Activated CD8-positive, alpha-beta memory T cell treated with anti-CD3 and anti-CD28 coated beads, Interleukin-2, amount 10 ng/mL, durations not matched to agents 7 days and 5 days (primary cell): ENCODE results near the gene ASAP2. TPM values are rescaled to one million over a fixed set of nuclear protein-coding genes. Genes with fewer than 3 reads are reported as not detected.

Source experiments
- ATAC-seq: fragments of 150-1000 bp; cut with Tn5 transposase; one replicate; pipeline ENCODE4 v1.10.0; 2021; ENCODE audit warnings: moderate library complexity
- CTCF ChIA-PET: fragments of 350-600 bp; sonication (Branson Sonifier 250); formaldehyde crosslinking; loops from one replicate; lab custom pipeline; 2021; ENCODE audit warnings: antibody characterized with exemption; lab: Charles Lee
- DNase-seq: peaks from one replicate; pipeline ENCODE4 v3.0.0-alpha.2; 2020
- H3K27ac Mint-ChIP-seq: one replicate; pipeline ENCODE4 v1.8.0; 2021; ENCODE audit warnings: mild to moderate bottlenecking, mixed read lengths
- H3K27me3 Mint-ChIP-seq: one replicate; pipeline ENCODE4 v1.8.0; 2021; ENCODE audit warnings: mixed read lengths
- H3K36me3 Mint-ChIP-seq: one replicate; pipeline ENCODE4 v1.8.0; 2021; ENCODE audit warnings: mild to moderate bottlenecking, mixed read lengths
- H3K4me1 Mint-ChIP-seq: one replicate; pipeline ENCODE4 v1.8.0; 2021; ENCODE audit warnings: mixed read lengths
- H3K4me3 Mint-ChIP-seq: one replicate; pipeline ENCODE4 v1.8.0; 2021; ENCODE audit warnings: mild to moderate bottlenecking, moderate library complexity, mixed read lengths
- H3K9me3 Mint-ChIP-seq: one replicate; pipeline ENCODE4 v1.8.0; 2022; ENCODE audit warnings: low read depth, mixed read lengths
- total RNA-seq, 2 experiments: library from RNA; stranded (reverse); gene quantifications; one replicate each; pipeline ENCODE4 v1.2.3, GENCODE V29; 2021

Gene ASAP2
- total RNA-seq, 2 experiments from 2014 or later = 0.33 to 0.44 TPM

- no peak overlapping the region for H3K4me3 Mint-ChIP-seq
- H3K9me3 Mint-ChIP-seq = no peaks in the 10 kb centered on the region
- H3K4me1 Mint-ChIP-seq = no peaks in the 10 kb centered on the region
- ATAC-seq (no peak), DNase-seq (no peak)
- no peak overlapping the region for H3K27ac Mint-ChIP-seq
- H3K27me3 Mint-ChIP-seq = peaks cover 2% of the 10 kb centered on the region
- CTCF ChIA-PET = no interaction called here
- no peaks in the 10 kb centered on the region for H3K36me3 Mint-ChIP-seq
These were observed 97.1 kb downstream of the ASAP2 start for GRCh38 chr2:9303528-9304225.

DNA sequence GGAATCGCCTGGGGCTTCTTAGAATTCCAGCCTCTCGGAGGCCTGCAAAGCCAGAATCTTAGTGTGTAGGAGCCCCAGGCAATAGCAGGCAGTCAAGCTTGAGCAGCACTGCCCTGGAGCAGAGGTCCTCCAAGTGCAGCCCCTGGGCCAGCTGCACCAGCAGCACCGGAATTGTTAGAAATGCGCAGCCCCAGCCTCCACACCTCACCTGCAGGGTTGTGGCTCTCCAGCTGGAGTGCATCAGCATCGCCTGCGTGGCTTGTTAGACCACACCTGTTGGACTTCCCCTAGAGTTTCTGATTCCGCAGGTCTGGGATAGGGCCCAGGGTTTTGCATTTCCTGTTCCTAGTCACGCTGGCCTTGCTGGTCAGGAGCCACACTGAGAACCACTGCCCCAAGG, 100.3 kb downstream of the ASAP2 start:
- Mint-ChIP-seq H3K27me3 (no peaks in the 10 kb centered on the region), H3K4me1 (no peaks in the 10 kb centered on the region)
- CTCF ChIA-PET = no interaction called here

DNA sequence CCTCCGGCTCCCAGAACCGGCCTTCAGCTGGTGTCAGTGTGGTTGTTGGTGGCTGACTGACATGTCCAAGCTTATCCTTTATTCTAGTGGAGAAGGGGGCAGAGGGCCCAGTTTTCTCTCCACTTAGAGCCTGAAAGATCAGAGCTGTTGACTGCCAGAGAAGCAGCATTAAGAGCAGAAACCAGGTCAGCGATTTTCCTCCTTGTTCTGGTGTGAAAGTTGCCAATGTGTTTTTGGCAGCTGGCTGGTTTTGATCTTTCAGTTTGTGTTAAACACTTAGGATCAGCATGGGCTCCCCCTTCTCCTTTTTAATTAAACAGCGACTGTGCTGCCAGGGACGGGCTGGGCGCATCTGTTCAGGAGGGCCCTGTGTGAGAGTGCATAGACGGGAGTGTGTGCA, 100.9 kb downstream of the ASAP2 start:
- Mint-ChIP-seq H3K4me3 (no peak overlapping the region), H3K27me3 (no peaks in the 10 kb centered on the region), H3K36me3 (no peaks in the 10 kb centered on the region), H3K4me1 (no peaks in the 10 kb centered on the region), H3K27ac (no peak overlapping the region), H3K9me3 (no peaks in the 10 kb centered on the region)
- ATAC-seq (no peak), DNase-seq (no peak)
- CTCF ChIA-PET = no interaction called here

More for the DNA sequence above, 100.3 kb downstream of the ASAP2 start:
- H3K9me3 Mint-ChIP-seq = no peaks in the 10 kb centered on the region
- H3K27ac Mint-ChIP-seq = no peak overlapping the region
- no peak overlapping the region for H3K4me3 Mint-ChIP-seq
- no peak for ATAC-seq
- H3K36me3 Mint-ChIP-seq = no peaks in the 10 kb centered on the region
- DNase-seq = no peak

DNA sequence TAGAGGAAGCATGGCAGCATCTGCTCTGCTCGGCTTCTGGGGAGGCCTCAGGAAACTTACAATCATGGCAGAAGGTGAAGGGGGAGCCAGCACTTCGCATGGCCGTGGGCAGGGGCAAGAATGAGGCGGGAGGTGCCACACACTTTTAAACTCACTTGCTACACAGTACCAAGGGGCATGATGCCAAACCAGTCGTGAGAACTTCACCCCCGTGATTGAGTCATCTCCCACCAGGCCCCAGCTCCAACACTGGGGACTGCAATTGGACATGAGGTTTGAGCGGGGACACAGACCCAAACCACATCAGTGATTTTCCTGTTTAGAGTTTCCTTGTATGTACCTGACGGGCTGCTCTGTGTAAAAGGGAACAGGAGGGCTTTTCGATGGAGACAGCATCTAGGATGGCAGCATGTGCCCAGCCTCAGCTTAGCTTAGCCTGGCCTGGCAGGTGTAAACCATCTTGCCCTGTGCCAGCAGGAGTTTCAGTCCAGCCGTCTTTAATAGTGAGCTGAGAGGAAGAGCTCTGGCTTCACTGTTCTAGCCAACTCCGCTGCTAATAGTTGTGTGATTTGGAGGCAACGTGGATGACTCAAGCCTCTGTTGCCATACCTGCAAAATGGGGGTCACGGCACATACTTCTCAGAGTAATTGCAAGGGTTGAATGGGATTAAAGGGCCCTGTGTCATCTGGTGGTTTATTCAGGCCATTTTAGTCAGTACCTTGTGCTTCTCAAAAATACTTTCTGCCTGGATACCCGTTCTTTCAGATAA, 101.8 kb downstream of the ASAP2 start:
- no peak for DNase-seq
- CTCF ChIA-PET = no interaction called here
- Mint-ChIP-seq H3K27me3 (no peaks in the 10 kb centered on the region), H3K4me3 (no peak overlapping the region), H3K36me3 (no peaks in the 10 kb centered on the region), H3K27ac (no peak overlapping the region), H3K4me1 (no peaks in the 10 kb centered on the region), H3K9me3 (no peaks in the 10 kb centered on the region)
- ATAC-seq = no peak

- DNase-seq (no peak), ATAC-seq (no peak)
- H3K36me3 Mint-ChIP-seq = no peaks in the 10 kb centered on the region
- no peak overlapping the region for H3K27ac Mint-ChIP-seq
- no peaks in the 10 kb centered on the region for H3K27me3 Mint-ChIP-seq
- no peaks in the 10 kb centered on the region for H3K4me1 Mint-ChIP-seq
- CTCF ChIA-PET = no interaction called here
- no peaks in the 10 kb centered on the region for H3K9me3 Mint-ChIP-seq
- H3K4me3 Mint-ChIP-seq = no peak overlapping the region
These were observed 102.5 kb downstream of the ASAP2 start for GRCh38 chr2:9309147-9309546.

DNA sequence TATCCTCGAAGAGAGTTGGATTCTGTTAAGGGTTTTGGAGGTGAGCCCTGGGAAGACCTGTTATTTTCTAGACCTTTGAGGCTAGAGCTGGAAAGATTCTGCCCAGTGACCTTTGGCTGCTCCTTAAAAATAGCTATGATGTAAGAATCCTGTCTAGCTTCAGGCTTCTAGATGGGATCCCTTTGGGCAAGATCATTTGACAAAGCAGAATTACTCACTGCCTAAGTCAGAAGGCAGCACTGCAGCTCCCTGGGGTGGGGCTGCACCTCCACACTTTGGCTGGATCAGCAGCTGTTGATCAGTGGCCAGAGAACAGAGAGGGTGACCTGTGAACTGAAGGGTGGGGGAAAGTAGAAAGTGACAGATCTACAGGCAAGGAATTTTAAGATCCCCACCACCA, 103.8 kb downstream of the ASAP2 start:
- Mint-ChIP-seq H3K36me3 (no peaks in the 10 kb centered on the region), H3K4me1 (no peaks in the 10 kb centered on the region), H3K4me3 (no peak overlapping the region), H3K27me3 (no peaks in the 10 kb centered on the region), H3K9me3 (no peaks in the 10 kb centered on the region), H3K27ac (no peak overlapping the region)
- CTCF ChIA-PET = no interaction called here
- DNase-seq = no peak
- ATAC-seq = no peak

DNA sequence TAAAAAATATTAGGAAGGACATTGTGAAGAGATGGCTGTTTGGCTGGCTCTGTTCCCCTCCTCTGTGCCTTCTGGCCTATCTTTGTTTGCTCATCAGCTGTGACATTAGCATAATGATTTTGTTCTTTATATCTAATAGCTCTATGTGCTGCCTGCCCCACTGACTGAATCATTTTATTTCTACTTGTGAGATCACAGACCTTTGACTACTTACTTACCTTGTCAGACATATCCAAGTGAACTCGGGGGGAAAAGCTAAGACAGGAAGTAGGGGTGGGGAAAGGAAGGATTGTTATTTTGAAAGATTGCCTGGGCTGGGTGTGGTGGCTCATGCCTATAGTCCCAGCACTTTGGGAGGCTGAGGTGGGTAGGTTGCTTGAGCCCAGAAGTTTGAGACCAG, 104.2 kb downstream of the ASAP2 start:
- CTCF ChIA-PET = no interaction called here
- Mint-ChIP-seq H3K4me1 (no peaks in the 10 kb centered on the region), H3K27ac (no peak overlapping the region), H3K36me3 (no peaks in the 10 kb centered on the region), H3K4me3 (no peak overlapping the region), H3K9me3 (no peaks in the 10 kb centered on the region), H3K27me3 (no peaks in the 10 kb centered on the region)
- DNase-seq = no peak
- ATAC-seq = no peak

DNA sequence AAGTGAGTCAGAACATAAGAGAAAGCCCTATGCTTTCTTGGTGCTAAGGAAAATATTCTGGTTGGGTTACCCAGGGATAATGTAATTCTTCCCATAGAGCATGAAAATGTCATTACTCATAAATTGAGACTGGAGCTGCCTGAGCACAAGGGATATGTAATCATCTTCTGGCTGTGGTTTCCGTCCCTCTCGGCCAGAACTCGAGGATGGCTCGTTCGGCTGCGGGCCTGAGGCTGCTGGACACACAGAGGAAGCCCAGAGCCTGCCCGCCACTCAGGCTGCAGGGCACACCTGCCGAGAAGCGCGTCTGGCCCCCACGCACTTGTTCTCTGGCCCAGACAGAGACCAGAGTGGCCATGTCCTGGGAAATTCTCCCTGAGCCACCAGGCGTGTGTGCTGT, 104.9 kb downstream of the ASAP2 start:
- CTCF ChIA-PET = no interaction called here
- H3K9me3 Mint-ChIP-seq = no peaks in the 10 kb centered on the region
- H3K36me3 Mint-ChIP-seq = no peaks in the 10 kb centered on the region
- no peaks in the 10 kb centered on the region for H3K27me3 Mint-ChIP-seq
- H3K4me1 Mint-ChIP-seq = no peaks in the 10 kb centered on the region
- no peak overlapping the region for H3K4me3 Mint-ChIP-seq
- ATAC-seq (no peak), DNase-seq (no peak)
- no peak overlapping the region for H3K27ac Mint-ChIP-seq

DNA sequence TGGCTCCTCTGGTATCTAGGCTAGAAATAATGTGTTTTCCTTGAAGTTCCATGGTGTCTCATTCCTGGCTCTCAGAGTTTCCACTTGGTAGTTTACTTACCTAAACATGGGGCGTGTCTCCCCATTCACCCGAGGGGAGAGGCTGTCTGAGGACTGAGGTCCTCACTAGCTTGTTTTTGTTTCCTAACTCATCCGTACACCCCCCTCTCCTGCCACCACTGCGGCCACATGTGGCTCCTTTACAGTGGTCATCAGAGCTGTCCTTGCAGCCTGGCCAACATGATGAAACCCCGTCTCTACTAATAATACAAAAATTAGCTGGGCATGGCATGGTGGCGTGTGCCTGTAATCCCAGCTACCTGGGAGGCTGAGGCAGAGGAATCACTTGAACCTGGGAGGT, 106.0 kb downstream of the ASAP2 start:
- CTCF ChIA-PET = no interaction called here
- Mint-ChIP-seq H3K4me3 (no peak overlapping the region), H3K27ac (no peak overlapping the region), H3K4me1 (no peaks in the 10 kb centered on the region), H3K36me3 (no peaks in the 10 kb centered on the region), H3K9me3 (no peaks in the 10 kb centered on the region), H3K27me3 (no peaks in the 10 kb centered on the region)
- no peak for DNase-seq
- no peak for ATAC-seq

DNA sequence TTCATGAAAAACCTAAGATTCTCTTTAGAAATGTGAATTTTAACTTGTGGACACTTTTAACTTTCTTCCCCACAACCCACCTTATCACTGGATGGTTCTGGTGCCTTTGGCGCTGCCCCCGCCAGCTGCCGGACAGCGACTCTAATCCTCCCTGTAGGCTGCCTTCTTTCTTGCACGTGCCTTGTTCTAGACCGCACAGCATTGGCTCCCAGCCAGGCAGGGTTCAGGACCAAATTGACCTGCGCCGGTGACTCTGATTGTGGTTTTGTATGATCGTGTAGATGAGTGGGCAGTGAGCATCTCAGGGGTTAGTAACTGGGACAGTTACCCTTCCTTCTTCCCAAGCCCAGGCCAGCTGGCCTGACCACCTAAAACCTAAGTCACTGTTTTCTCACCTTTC, 106.8 kb downstream of the ASAP2 start:
- Mint-ChIP-seq H3K27me3 (no peaks in the 10 kb centered on the region), H3K27ac (no peak overlapping the region), H3K9me3 (no peaks in the 10 kb centered on the region), H3K4me3 (no peak overlapping the region), H3K36me3 (no peaks in the 10 kb centered on the region), H3K4me1 (no peaks in the 10 kb centered on the region)
- DNase-seq (no peak), ATAC-seq (no peak)
- CTCF ChIA-PET = no interaction called here

DNA sequence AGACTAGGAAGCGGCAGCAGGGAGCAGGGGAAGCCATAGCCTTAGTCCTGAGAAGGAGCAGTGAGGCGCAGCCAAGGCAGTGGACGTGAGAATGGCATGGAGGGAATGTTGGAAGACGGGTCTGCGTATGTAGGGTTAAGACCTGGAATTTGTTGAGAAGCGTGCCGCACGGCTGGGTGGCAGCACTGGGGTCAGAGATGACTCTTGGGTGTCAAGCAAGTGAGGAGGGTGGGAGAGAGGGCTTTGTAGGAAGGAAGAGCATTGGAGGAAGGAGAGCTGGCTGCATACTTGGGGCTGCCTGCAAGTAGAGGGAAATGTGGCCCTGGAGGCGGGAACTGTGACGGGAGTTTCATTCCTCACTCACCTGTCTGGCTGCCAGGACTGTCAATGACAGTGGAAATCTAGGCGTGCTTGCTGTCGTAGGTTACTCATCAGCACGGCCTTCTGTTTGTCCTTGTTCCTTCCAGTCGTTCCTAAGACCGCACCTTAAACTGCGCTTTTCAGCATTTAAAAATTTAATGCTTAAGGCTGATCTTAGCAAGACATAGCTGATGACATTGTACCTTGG, 108.8 kb downstream of the ASAP2 start:
- H3K9me3 Mint-ChIP-seq = no peaks in the 10 kb centered on the region
- H3K4me3 Mint-ChIP-seq = no peak overlapping the region
- ATAC-seq (no peak), DNase-seq (no peak)
- CTCF ChIA-PET = no interaction called here
- no peaks in the 10 kb centered on the region for H3K36me3 Mint-ChIP-seq
- H3K27ac Mint-ChIP-seq = no peak overlapping the region
- no peaks in the 10 kb centered on the region for H3K4me1 Mint-ChIP-seq
- H3K27me3 Mint-ChIP-seq = no peaks in the 10 kb centered on the region

GRCh38 chr2:9317559-9317958, 110.9 kb downstream of the ASAP2 start:
- CTCF ChIA-PET = no interaction called here
- no peak for ATAC-seq
- Mint-ChIP-seq H3K27me3 (peaks cover 17% of the 10 kb centered on the region), H3K9me3 (no peaks in the 10 kb centered on the region), H3K4me3 (no peak overlapping the region), H3K4me1 (no peaks in the 10 kb centered on the region), H3K27ac (no peak overlapping the region), H3K36me3 (no peaks in the 10 kb centered on the region)
- no peak for DNase-seq

DNA sequence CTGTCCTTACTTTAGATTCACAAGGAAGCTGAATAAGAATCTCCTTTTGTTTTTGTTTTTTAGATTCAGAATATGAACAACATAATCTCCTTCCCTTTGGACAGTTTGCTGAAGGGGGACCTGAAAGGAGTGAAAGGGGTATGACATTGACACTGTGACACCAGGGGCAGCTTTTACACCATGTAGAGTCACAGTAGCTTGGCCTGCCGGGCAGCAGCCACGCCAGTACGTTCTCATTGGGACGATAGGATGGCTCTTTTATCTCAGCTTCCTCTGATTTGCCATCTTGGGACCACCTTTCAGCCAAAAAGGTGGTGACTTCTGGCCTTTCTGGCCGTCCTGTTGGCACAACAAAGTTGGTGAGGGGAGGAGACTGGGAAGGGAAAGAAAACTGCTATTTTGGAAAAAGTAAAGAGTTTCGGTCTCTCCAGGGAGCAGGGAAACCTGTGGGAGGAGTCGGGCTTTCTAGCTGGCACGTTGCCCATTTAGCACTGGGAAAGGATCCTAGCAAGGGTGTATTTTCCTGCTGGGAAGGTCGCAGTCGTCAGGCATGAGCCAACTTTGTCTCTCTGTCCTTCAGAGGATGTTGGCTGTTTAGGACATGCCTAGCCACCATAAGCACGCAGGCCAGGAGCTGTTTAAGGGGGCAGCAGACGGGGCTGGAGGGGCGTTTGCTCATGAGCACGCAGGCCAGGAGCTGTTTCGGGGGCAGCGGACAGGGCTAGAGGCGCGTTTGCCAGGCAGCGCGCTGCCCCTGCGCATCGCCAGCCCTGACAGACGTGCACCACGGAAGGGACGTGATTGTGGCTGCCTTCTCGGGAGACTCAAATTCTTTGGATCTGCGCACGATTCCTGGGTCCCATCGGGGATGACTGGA, 112.1 kb downstream of the ASAP2 start:
- Mint-ChIP-seq H3K27me3 (peaks cover 21% of the 10 kb centered on the region), H3K4me3 (no peak overlapping the region), H3K27ac (no peak overlapping the region), H3K36me3 (no peaks in the 10 kb centered on the region), H3K9me3 (no peaks in the 10 kb centered on the region), H3K4me1 (no peaks in the 10 kb centered on the region)
- CTCF ChIA-PET = no interaction called here
- ATAC-seq = no peak
- DNase-seq = no peak
